SK-N-SH (cell line): Measurements from ENCODE around the gene AATF. TPM values are rescaled to one million over a fixed set of nuclear protein-coding genes. Genes with fewer than 3 reads are reported as not detected.

Source experiments
- CTCF ChIA-PET: fragments of 300-600, 350-600 bp; formaldehyde crosslinking; extraction: SDS; loops from one replicate; lab custom pipeline; 2021; lab: Yijun Ruan, JAX
- POLR2A ChIA-PET: fragments of 350-600 bp; sonication (Branson Sonifier 250); formaldehyde crosslinking; extraction: SDS; loops from one replicate; lab custom pipeline; 2020; ENCODE audit warnings: antibody characterized with exemption, inconsistent platforms; lab: Yijun Ruan, JAX
- DNase-seq: peaks from one replicate; pipeline ENCODE4 v3.0.0; 2012
- H2AFZ ChIP-seq: fragments of 200-600 bp; sonication (generic); 2 replicates; pipeline ENCODE4 v1.8.1; 2016; ENCODE audit warnings: antibody characterized with exemption, mild to moderate bottlenecking, low read depth
- H3F3A ChIP-seq: fragments of 200-600 bp; sonication (generic); replicated peaks from 2 replicates; pipeline ENCODE3; 2016; ENCODE audit warnings: antibody characterized with exemption, mild to moderate bottlenecking; ENCODE audit not compliant: insufficient read depth
- H3K27ac ChIP-seq, 2 experiments: fragments of 200-500 bp in 1 of 2; fragments of 200-600 bp in 1 of 2; sonication (Bioruptor generic) in 1 of 2; sonication (generic), shearing (Covaris generic) in 1 of 2; 2 replicates each; pipeline versions ENCODE4 v1.5.1 to v1.6.1; 2014 to 2016; ENCODE audit warnings: low read depth in 2 of 2, inconsistent platforms in 1 of 2, low read length in 1 of 2, mild to moderate bottlenecking in 1 of 2, mixed read lengths in 1 of 2
- H3K27me3 ChIP-seq: fragments of 200-600 bp; sonication (generic), shearing (Covaris generic); 2 replicates; pipeline ENCODE4 v1.6.1; 2016; ENCODE audit warnings: mixed run types; ENCODE audit not compliant: insufficient read depth
- H3K36me3 ChIP-seq, 2 experiments: fragments of 200-500 bp in 1 of 2; fragments of 200-600 bp in 1 of 2; sonication (Bioruptor generic) in 1 of 2; sonication (generic) in 1 of 2; replicated peaks in 1 of 2; 2 replicates each; pipeline versions ENCODE3 to v1.5.1; 2014 to 2016; ENCODE audit warnings: low read length in 1 of 2, mild to moderate bottlenecking in 1 of 2; ENCODE audit not compliant: insufficient read depth in 2 of 2, control insufficient read depth in 1 of 2
- H3K4me1 ChIP-seq, 2 experiments: fragments of 200-500 bp in 1 of 2; fragments of 200-600 bp in 1 of 2; sonication (Bioruptor generic) in 1 of 2; sonication (generic), shearing (Covaris generic) in 1 of 2; 2 replicates each; pipeline versions ENCODE4 v1.5.1 to v1.6.1; 2014 to 2016; ENCODE audit warnings: low read depth in 1 of 2, low read length in 1 of 2, mixed run types in 1 of 2; ENCODE audit not compliant: insufficient read depth in 2 of 2, control insufficient read depth in 1 of 2
- H3K4me2 ChIP-seq: fragments of 200-600 bp; sonication (generic), shearing (Covaris generic); 2 replicates; pipeline ENCODE4 v1.6.1; 2017; ENCODE audit warnings: mixed run types
- H3K4me3 ChIP-seq, 2 experiments: fragments of 200-500 bp in 1 of 2; fragments of 200-600 bp in 1 of 2; sonication (Bioruptor generic) in 1 of 2; sonication (generic), shearing (Covaris generic) in 1 of 2; 2 replicates each; pipeline versions ENCODE4 v1.5.1 to v1.8.1; 2014 to 2016; ENCODE audit warnings: low read depth in 2 of 2, inconsistent platforms in 1 of 2, low read length in 1 of 2, mild to moderate bottlenecking in 1 of 2, mixed read lengths in 1 of 2, moderate library complexity in 1 of 2
- H3K79me2 ChIP-seq: fragments of 200-600 bp; sonication (generic); 2 replicates; pipeline ENCODE4 v1.8.1; 2017; ENCODE audit warnings: mild to moderate bottlenecking; ENCODE audit not compliant: insufficient read depth
- H3K9ac ChIP-seq: fragments of 200-600 bp; sonication (generic); 2 replicates; pipeline ENCODE4 v1.6.1; 2017; ENCODE audit warnings: mixed run types
- H3K9me2 ChIP-seq: fragments of 200-600 bp; sonication (generic); 2 replicates; pipeline ENCODE4 v1.6.1; 2017; ENCODE audit warnings: mixed run types
- H3K9me3 ChIP-seq: fragments of 200-600 bp; sonication (generic); 2 replicates; pipeline ENCODE4 v1.6.1; 2017; ENCODE audit warnings: mixed run types, mild to moderate bottlenecking, moderate library complexity
- H4K20me1 ChIP-seq: fragments of 200-600 bp; sonication (generic); 2 replicates; pipeline ENCODE4 v1.6.1; 2017; ENCODE audit warnings: mild to moderate bottlenecking, mixed run types; ENCODE audit not compliant: insufficient read depth
- GABPA ChIP-seq: IDR thresholded peaks from 2 replicates; pipeline ENCODE4 v1.4.0; 2012; ENCODE audit warnings: low read depth, mild to moderate bottlenecking
- JUND ChIP-seq: IDR thresholded peaks from 2 replicates; pipeline ENCODE4 v1.4.0; 2012
- POLR2AphosphoS5 ChIP-seq: IDR thresholded peaks from 2 replicates; pipeline ENCODE4 v1.6.1; 2012; ENCODE audit warnings: low read depth, low read length
- WGBS: methylation state at CpG from one replicate; pipeline ENCODE4 v1.1.6; 2017; ENCODE audit warnings: low lambda C conversion rate; 5-methylcytosine and 5-hydroxymethylcytosine counted together
- polyA plus RNA-seq, 3 experiments: library from polyadenylated mRNA; depleted of rRNA; stranded (reverse); fragments of >200 nt; gene quantifications; 2 replicates each; pipeline ENCODE4 v1.2.3, GENCODE V29; 2012
- TF ChIP-seq, protein P1 (sequence below): fragments of 150-350 bp; IDR thresholded peaks from 2 replicates; pipeline ENCODE4 v1.6.1; 2017; ENCODE audit warnings: antibody characterized with exemption, low read length, low read depth, borderline replicate concordance
- TF ChIP-seq, protein P2 (sequence below): IDR thresholded peaks from 2 replicates; pipeline ENCODE4 v1.6.1; 2012; ENCODE audit warnings: mild to moderate bottlenecking, low read depth, low read length, moderate library complexity

AATF gene
- polyA plus RNA-seq, 1 of the 3 experiments (the other 2 are of a cell fraction) = 18.8 TPM

DNA sequence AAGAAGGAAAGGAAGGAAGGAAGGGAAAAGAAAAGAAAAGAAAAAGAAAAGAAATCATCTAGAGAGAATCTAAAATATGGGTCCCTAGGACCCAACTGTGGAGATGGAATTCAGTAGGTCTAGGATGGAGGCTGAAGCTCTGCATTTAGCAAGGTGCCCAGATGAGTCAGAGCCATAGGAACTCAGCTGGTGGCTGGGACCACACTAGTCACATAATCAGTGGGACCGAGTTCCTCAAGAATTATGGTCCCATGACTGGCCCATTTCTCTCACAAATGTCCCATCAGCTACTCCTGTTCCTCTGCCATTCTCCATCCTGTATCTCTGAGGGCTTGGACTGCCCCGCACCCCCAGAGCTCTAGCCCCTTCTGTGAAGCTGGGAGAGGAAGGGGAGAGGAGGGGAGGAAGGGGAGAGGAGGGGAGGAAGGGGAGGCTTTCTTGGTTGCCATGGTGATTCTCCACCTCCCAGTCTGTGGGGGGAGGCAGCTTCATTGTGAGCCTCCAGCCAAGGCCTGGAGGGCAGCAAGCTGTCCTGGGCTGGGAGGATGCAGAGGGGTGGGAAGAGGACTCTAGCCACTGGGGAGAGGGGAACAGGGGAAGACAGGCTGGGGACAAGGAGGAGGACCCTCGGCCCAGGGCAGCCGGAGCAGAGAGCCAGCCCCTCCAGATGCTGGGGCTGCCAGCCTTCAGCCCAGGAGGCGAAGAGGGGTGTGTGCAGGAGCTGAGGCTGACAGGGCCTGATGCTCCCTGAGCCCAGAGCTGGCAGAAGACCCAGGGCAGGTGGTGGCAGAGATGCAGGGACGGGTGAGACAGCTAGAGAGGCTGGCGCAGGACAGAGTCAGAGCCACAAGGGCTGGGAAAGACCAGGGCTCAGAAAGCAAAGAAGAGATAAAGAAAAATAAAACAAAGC lies 49.2 kb upstream of the AATF start:
- H3K9me3 ChIP-seq = no peaks in the 10 kb centered on the region
- no peak overlapping the region for H2AFZ ChIP-seq
- no peak for TF ChIP-seq POLR2AphosphoS5
- H3K27ac ChIP-seq = no peak overlapping the region
- ChIA-PET CTCF (interaction anchor here (0.8 kb wide), 1 partner anchor 38 kb away, joined by 3 read pairs; no protein-coding TSS in a partner anchor), POLR2A (no interaction called here)
- no peaks in the 10 kb centered on the region for H3K36me3 ChIP-seq
- H3K79me2 ChIP-seq = no peaks in the 10 kb centered on the region
- no peaks in the 10 kb centered on the region for H3F3A ChIP-seq
- H3K9me2 ChIP-seq = no peaks in the 10 kb centered on the region
- no peaks in the 10 kb centered on the region for H3K27me3 ChIP-seq
- peaks cover 0 to 3% of the 10 kb centered on the region in 2 experiments; a peak in 1 of 4 replicates for H3K4me1 ChIP-seq
- no peak overlapping the region for H3K4me3 ChIP-seq
- DNase-seq = peak; percentile 54
- H4K20me1 ChIP-seq = no peaks in the 10 kb centered on the region
- no peak overlapping the region for H3K4me2 ChIP-seq
- no peak overlapping the region for H3K9ac ChIP-seq
- WGBS = 76% methylated on average over 6 of the region's 7 CpGs

DNA sequence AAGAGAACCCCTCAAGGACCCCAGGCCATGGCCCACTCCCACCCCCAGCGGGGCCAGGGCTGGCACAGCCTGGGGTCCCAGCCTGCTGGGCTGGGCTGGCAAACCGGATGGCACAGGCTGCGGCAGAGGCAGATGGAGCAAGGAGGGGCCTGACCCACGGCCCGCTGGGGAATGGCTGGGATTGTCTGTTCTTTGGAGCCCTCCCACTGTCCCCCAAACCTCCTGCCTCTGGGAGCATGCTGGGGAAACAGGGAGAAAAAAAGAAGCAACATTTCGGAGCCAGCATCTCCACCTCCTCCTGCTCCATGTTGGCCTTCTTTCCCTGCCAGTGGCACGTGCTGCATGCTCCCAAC lies 48.6 kb upstream of the AATF start:
- Histone ChIP-seq H3K36me3 (no peaks in the 10 kb centered on the region), H3F3A (no peaks in the 10 kb centered on the region), H2AFZ (no peak overlapping the region), H3K4me1 (peaks cover 0 to 3% of the 10 kb centered on the region in 2 experiments; a peak in 1 of 4 replicates), H3K4me3 (no peak overlapping the region), H3K9me2 (no peaks in the 10 kb centered on the region), H3K79me2 (no peaks in the 10 kb centered on the region), H3K27ac (no peak overlapping the region), H3K9ac (no peak overlapping the region), H3K27me3 (no peaks in the 10 kb centered on the region), H3K9me3 (no peaks in the 10 kb centered on the region), H3K4me2 (no peak overlapping the region), H4K20me1 (no peaks in the 10 kb centered on the region)
- WGBS = 75% methylated on average over 5 of the region's 7 CpGs
- DNase-seq = no peak
- CTCF ChIA-PET = no interaction called here
- no peak for TF ChIP-seq JUND
- TF ChIP-seq, protein P1, sequence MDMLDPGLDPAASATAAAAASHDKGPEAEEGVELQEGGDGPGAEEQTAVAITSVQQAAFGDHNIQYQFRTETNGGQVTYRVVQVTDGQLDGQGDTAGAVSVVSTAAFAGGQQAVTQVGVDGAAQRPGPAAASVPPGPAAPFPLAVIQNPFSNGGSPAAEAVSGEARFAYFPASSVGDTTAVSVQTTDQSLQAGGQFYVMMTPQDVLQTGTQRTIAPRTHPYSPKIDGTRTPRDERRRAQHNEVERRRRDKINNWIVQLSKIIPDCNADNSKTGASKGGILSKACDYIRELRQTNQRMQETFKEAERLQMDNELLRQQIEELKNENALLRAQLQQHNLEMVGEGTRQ = no peak
- no peak for TF ChIP-seq GABPA
- POLR2A ChIA-PET = no interaction called here

DNA sequence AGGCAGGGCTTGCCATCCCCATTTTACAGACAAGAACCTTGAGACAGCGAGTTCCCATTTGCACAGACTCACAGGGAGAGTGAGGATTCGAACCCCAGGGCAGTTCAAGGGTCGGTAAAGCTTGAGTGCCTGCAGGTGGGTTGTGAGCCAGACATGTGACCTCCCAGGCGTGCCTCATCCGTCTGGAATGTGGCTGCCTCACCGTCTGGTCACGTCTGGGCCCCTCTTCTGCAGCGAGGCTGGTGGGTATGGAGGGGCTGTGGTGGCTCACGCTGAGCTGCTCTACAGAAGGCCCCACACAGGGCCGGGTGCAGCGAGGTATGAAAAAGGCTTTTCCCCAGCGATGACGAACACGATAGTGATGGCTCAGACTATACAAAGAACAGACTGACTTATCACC lies 47.2 kb upstream of the AATF start:
- Histone ChIP-seq H4K20me1 (no peaks in the 10 kb centered on the region), H3K4me2 (no peak overlapping the region), H3K9ac (no peak overlapping the region), H2AFZ (no peak overlapping the region), H3K27me3 (no peaks in the 10 kb centered on the region), H3F3A (no peaks in the 10 kb centered on the region)
- POLR2A ChIA-PET = no interaction called here
- TF ChIP-seq, protein P1 = no peak
- TF ChIP-seq, protein P2, sequence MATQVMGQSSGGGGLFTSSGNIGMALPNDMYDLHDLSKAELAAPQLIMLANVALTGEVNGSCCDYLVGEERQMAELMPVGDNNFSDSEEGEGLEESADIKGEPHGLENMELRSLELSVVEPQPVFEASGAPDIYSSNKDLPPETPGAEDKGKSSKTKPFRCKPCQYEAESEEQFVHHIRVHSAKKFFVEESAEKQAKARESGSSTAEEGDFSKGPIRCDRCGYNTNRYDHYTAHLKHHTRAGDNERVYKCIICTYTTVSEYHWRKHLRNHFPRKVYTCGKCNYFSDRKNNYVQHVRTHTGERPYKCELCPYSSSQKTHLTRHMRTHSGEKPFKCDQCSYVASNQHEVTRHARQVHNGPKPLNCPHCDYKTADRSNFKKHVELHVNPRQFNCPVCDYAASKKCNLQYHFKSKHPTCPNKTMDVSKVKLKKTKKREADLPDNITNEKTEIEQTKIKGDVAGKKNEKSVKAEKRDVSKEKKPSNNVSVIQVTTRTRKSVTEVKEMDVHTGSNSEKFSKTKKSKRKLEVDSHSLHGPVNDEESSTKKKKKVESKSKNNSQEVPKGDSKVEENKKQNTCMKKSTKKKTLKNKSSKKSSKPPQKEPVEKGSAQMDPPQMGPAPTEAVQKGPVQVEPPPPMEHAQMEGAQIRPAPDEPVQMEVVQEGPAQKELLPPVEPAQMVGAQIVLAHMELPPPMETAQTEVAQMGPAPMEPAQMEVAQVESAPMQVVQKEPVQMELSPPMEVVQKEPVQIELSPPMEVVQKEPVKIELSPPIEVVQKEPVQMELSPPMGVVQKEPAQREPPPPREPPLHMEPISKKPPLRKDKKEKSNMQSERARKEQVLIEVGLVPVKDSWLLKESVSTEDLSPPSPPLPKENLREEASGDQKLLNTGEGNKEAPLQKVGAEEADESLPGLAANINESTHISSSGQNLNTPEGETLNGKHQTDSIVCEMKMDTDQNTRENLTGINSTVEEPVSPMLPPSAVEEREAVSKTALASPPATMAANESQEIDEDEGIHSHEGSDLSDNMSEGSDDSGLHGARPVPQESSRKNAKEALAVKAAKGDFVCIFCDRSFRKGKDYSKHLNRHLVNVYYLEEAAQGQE = no peak
- TF ChIP-seq, all 33 proteins: peak for 0
- Histone ChIP-seq H3K79me2 (no peaks in the 10 kb centered on the region), H3K9me3 (no peaks in the 10 kb centered on the region), H3K9me2 (no peaks in the 10 kb centered on the region), H3K36me3 (no peaks in the 10 kb centered on the region), H3K4me3 (no peak overlapping the region), H3K27ac (no peak overlapping the region), H3K4me1 (peaks cover 0 to 3% of the 10 kb centered on the region in 2 experiments; a peak in 1 of 4 replicates)
- CTCF ChIA-PET = interaction anchor here (0.9 to 1.2 kb wide), 2 partner anchors 8 to 12 kb away, joined by 3 to 4 read pairs; no protein-coding TSS in a partner anchor
- no peak for DNase-seq
- WGBS = 72% methylated on average over 7 of the region's 14 CpGs
